Endodermal cell (in vitro differentiated cells): ENCODE measurements around the gene HAVCR1. TPM values are rescaled to one million over a fixed set of nuclear protein-coding genes. Genes with fewer than 3 reads are reported as not detected.
"Not testable (repeated sequence)": the region's sequence is repeated elsewhere in the genome, so short reads cannot be mapped to it uniquely, and the experiment has no call there.

Source experiments
- DNase-seq: peaks from one replicate; pipeline ENCODE4 v3.0.0-alpha.2; 2017
- H3K27ac ChIP-seq: 2 replicates; pipeline ENCODE4 v1.5.1; 2013; ENCODE audit warnings: mild to moderate bottlenecking, low read depth, low read length, moderate library complexity
- H3K27me3 ChIP-seq: 2 replicates; pipeline ENCODE4 v1.6.1; 2013; ENCODE audit warnings: mild to moderate bottlenecking, low read length, moderate library complexity; ENCODE audit not compliant: insufficient read depth, control insufficient read depth, poor library complexity, severe bottlenecking
- H3K36me3 ChIP-seq: 2 replicates; pipeline ENCODE4 v1.7.0; 2013; ENCODE audit warnings: mild to moderate bottlenecking, low read length, moderate library complexity; ENCODE audit not compliant: control insufficient read depth, insufficient read depth
- H3K4me1 ChIP-seq: one replicate; pipeline ENCODE4 v1.7.0; 2013; ENCODE audit warnings: low read length; ENCODE audit not compliant: control insufficient read depth, insufficient read depth
- H3K4me3 ChIP-seq: 2 replicates; pipeline ENCODE4 v1.5.1; 2013; ENCODE audit warnings: mild to moderate bottlenecking, low read length, moderate library complexity
- H3K9ac ChIP-seq: 2 replicates; pipeline ENCODE4 v1.6.1; 2013; ENCODE audit warnings: mild to moderate bottlenecking, low read length, moderate library complexity; ENCODE audit not compliant: poor library complexity, severe bottlenecking; ENCODE audit errors: extremely low read depth
- H3K9me3 ChIP-seq: 2 replicates; pipeline ENCODE4 v1.6.1; 2013; ENCODE audit warnings: mild to moderate bottlenecking, low read length, moderate library complexity; ENCODE audit not compliant: control insufficient read depth
- H3K27ac Mint-ChIP-seq: 2 replicates; pipeline ENCODE4 v1.8.0; 2020; ENCODE audit warnings: mixed read lengths
- H3K27me3 Mint-ChIP-seq: 2 replicates; pipeline ENCODE4 v1.8.0; 2021; ENCODE audit warnings: mild to moderate bottlenecking, mixed read lengths; ENCODE audit not compliant: insufficient read depth
- H3K36me3 Mint-ChIP-seq: 2 replicates; pipeline ENCODE4 v1.8.0; 2020; ENCODE audit warnings: low read depth, mixed read lengths
- H3K4me1 Mint-ChIP-seq: 2 replicates; pipeline ENCODE4 v1.8.0; 2020; ENCODE audit warnings: mixed read lengths
- H3K4me3 Mint-ChIP-seq: 2 replicates; pipeline ENCODE4 v1.8.0; 2020; ENCODE audit warnings: mild to moderate bottlenecking, moderate library complexity, mixed read lengths
- H3K9me3 Mint-ChIP-seq: 2 replicates; pipeline ENCODE4 v1.8.0; 2020; ENCODE audit warnings: mild to moderate bottlenecking, mixed read lengths
- WGBS, 2 experiments: methylation state at CpG; one replicate each; pipeline versions ENCODE4 v1.1.5 to v1.1.7; 2013; ENCODE audit warnings: missing lambda C conversion rate in 2 of 2, mixed read lengths in 1 of 2; ENCODE audit not compliant: insufficient coverage in 1 of 2, insufficient read length in 1 of 2; 5-methylcytosine and 5-hydroxymethylcytosine counted together
- total RNA-seq, 2 donors: library from RNA; stranded (reverse); fragmentation: NEBNext Ultra II Directional in 1 of 2; extraction: Animal tissue kit (Norgen Biotek cat#: 25700) in 1 of 2; gene quantifications; 2 replicates in 1 of 2; 3 replicates in 1 of 2; pipeline ENCODE4 v1.2.1, GENCODE V29; 2021
- TF ChIP-seq, protein P1 (sequence below): fragments of 200-600 bp; sonication (generic); conservative IDR thresholded peaks from 2 replicates; pipeline ENCODE4 v1.5.0; 2021; ENCODE audit warnings: antibody characterized with exemption, mild to moderate bottlenecking

Gene HAVCR1
- total RNA-seq, 2 donors from 2014 or later, result 0.59 to 0.60 TPM

DNA sequence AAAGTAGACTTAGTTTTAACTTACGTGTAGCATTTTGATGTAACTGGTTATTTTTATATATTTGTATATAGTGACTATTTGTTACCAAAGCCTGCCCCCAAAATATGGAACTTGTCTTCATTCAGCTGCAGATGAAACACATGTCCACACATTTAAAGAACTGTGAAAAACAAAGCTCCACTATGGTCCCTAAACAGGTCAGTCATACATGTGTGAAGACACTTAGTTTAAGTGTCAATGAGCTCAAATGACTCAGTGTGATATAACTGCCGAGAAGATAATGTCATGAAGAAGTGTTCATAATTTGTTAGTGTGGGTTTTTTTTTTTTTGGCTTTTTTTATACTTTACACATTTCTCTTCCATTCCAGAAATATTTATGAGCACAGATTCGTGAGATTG, 28.2 kb downstream of the HAVCR1 start:
- H3K4me3 Mint-ChIP-seq, result no peak overlapping the region
- 95 to 100% methylated on average over 2 to 3 of the region's 3 CpGs for WGBS, 2 experiments

DNA sequence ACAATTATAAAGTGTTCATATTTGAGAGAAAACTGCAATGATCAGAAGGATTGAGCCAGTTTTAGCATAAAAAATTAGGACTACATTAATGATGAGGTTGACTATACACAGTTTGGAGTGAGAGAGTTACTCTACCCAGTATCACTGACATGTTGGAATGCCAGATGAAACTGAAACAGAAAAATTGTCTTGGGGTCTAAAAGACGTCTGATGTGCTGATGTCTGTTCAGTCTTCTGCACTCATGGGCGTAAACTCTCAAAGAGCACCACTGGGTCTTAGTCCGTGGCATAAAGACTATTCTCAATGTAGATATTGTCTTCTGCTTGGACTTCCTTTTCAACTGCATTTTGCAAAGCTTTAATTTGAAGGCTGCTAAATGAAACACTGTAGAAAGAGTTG, 29.5 kb downstream of the HAVCR1 start:
- peaks cover 35% of the 10 kb centered on the region for H3K4me1 Mint-ChIP-seq
- no peaks in the 10 kb centered on the region for H3K36me3 ChIP-seq
- H3K27me3 Mint-ChIP-seq, result no peaks in the 10 kb centered on the region
- WGBS, 2 experiments, result 92 to 95% methylated on average over 2 to 3 of the region's 3 CpGs
- H3K4me1 ChIP-seq, result no peaks in the 10 kb centered on the region
- H3K27ac ChIP-seq, result no peak overlapping the region
- TF ChIP-seq, protein P1, sequence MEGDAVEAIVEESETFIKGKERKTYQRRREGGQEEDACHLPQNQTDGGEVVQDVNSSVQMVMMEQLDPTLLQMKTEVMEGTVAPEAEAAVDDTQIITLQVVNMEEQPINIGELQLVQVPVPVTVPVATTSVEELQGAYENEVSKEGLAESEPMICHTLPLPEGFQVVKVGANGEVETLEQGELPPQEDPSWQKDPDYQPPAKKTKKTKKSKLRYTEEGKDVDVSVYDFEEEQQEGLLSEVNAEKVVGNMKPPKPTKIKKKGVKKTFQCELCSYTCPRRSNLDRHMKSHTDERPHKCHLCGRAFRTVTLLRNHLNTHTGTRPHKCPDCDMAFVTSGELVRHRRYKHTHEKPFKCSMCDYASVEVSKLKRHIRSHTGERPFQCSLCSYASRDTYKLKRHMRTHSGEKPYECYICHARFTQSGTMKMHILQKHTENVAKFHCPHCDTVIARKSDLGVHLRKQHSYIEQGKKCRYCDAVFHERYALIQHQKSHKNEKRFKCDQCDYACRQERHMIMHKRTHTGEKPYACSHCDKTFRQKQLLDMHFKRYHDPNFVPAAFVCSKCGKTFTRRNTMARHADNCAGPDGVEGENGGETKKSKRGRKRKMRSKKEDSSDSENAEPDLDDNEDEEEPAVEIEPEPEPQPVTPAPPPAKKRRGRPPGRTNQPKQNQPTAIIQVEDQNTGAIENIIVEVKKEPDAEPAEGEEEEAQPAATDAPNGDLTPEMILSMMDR, result no peak
- H3K36me3 Mint-ChIP-seq, result no peaks in the 10 kb centered on the region
- no peak overlapping the region for H3K27ac Mint-ChIP-seq
- no peaks in the 10 kb centered on the region for H3K9me3 Mint-ChIP-seq
- H3K4me3 ChIP-seq, result no peak overlapping the region
- DNase-seq, result no peak
- H3K9me3 ChIP-seq, result no peaks in the 10 kb centered on the region
- H3K4me3 Mint-ChIP-seq, result no peak overlapping the region
- H3K9ac ChIP-seq, result no peak overlapping the region
- no peaks in the 10 kb centered on the region for H3K27me3 ChIP-seq

More for the DNA sequence above, 28.2 kb downstream of the HAVCR1 start:
- H3K27ac Mint-ChIP-seq, result no peak overlapping the region
- Histone ChIP-seq H3K9ac (no peak overlapping the region), H3K4me3 (no peak overlapping the region), H3K27me3 (no peaks in the 10 kb centered on the region), H3K36me3 (no peaks in the 10 kb centered on the region), H3K4me1 (peaks cover 2% of the 10 kb centered on the region), H3K27ac (no peak overlapping the region), H3K9me3 (no peaks in the 10 kb centered on the region)
- no peak for DNase-seq
- no peaks in the 10 kb centered on the region for H3K27me3 Mint-ChIP-seq
- peaks cover 45% of the 10 kb centered on the region for H3K4me1 Mint-ChIP-seq
- H3K9me3 Mint-ChIP-seq, result no peaks in the 10 kb centered on the region
- H3K36me3 Mint-ChIP-seq, result no peaks in the 10 kb centered on the region
- TF ChIP-seq, protein P1, result no peak

- not testable (repeated sequence) for H3K36me3 ChIP-seq, H3K9ac ChIP-seq, H3K27me3 Mint-ChIP-seq, H3K4me1 ChIP-seq, H3K9me3 Mint-ChIP-seq, H3K27ac Mint-ChIP-seq, H3K9me3 ChIP-seq, H3K27me3 ChIP-seq, H3K4me3 ChIP-seq, H3K27ac ChIP-seq, H3K4me3 Mint-ChIP-seq, DNase-seq, H3K36me3 Mint-ChIP-seq
- H3K4me1 Mint-ChIP-seq, result peaks cover 19% of the 10 kb centered on the region
- WGBS, 2 experiments, result 79% methylated on average over 2 of the region's 2 CpGs; no CpG with 5 or more reads in 1 of the 2 experiments
These were observed 31.3 kb downstream of the HAVCR1 start for GRCh38 chr5:157027663-157028062.

DNA sequence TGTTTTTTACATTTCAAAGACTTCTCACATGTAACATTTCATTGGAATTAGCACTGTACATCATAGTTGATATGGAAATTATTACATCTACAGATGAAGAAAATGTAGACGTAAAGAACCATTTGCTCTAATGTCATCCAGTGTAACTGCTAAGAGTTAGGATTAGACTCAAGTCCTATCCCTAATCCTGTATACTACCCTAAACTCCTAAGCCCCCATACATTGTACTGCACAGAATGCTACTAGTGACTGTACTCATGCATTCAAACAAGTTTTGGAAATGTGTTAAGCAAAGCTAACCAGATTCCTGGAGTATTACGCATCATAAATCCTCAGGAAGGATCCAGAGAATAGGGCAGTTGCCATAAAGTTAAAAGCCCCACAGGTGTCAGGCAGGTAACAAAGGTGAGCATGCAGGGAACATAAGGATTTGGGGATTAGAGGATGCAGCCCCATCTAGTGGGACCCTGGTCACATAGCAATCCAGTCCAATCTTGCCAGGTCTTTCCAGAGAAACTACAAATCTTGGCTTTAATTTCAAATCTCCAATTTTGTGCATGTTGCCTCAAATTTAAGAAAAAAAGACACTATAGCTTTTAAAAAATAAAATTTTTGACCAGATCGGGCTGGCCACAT, 32.0 kb downstream of the HAVCR1 start:
- H3K4me3 Mint-ChIP-seq, result no peak overlapping the region
- Histone ChIP-seq H3K27me3 (no peaks in the 10 kb centered on the region), H3K4me3 (no peak overlapping the region), H3K36me3 (no peaks in the 10 kb centered on the region), H3K27ac (no peak overlapping the region), H3K9ac (no peak overlapping the region), H3K4me1 (no peaks in the 10 kb centered on the region), H3K9me3 (no peaks in the 10 kb centered on the region)
- 22 to 69% methylated on average over 1 to 3 of the region's 3 CpGs for WGBS, 2 experiments
- peaks cover 19% of the 10 kb centered on the region for H3K4me1 Mint-ChIP-seq
- TF ChIP-seq, protein P1, result peak; percentile 94
- DNase-seq, result peak; percentile 81
- H3K27me3 Mint-ChIP-seq, result no peaks in the 10 kb centered on the region
- no peak overlapping the region for H3K27ac Mint-ChIP-seq
- H3K9me3 Mint-ChIP-seq, result no peaks in the 10 kb centered on the region
- no peaks in the 10 kb centered on the region for H3K36me3 Mint-ChIP-seq
